H1 (cell line): ENCODE data around the gene ATCAY. TPM values are rescaled to one million over a fixed set of nuclear protein-coding genes. Genes with fewer than 3 reads are reported as not detected.

Source experiments
- HDAC2 ChIP-seq, 2 experiments: fragments of 300-600 bp in 1 of 2; sonication (generic) in 1 of 2; IDR thresholded peaks; 2 replicates each; pipeline ENCODE4 v1.6.1; 2011 to 2012; ENCODE audit warnings: low read depth in 2 of 2, low read length in 2 of 2, mild to moderate bottlenecking in 2 of 2, moderate library complexity in 2 of 2, borderline replicate concordance in 1 of 2, inconsistent platforms in 1 of 2
- RBBP5 ChIP-seq: IDR thresholded peaks from 2 replicates; pipeline ENCODE4 v1.7.1; 2012; ENCODE audit warnings: low read depth, mild to moderate bottlenecking, inconsistent platforms, low read length, moderate library complexity, borderline replicate concordance
- polyA plus RNA-seq, 7 experiments: library from polyadenylated mRNA; depleted of rRNA in 3 of 7; stranded (reverse) in 5 of 7; unstranded in 2 of 7; fragments of >200 nt in 5 of 7; fragments of 200-250 nt in 2 of 7; gene quantifications; 1 replicate in 5 of 7; 2 replicates in 1 of 7; 4 replicates in 1 of 7; pipeline versions ENCODE4 v1.2.1 to v1.2.3, GENCODE V29; 2011 to 2013; ENCODE audit warnings: missing spikeins in 2 of 7, mixed read lengths in 2 of 7
- total RNA-seq: library from RNA; stranded (reverse); fragmentation: NEBNext Ultra II Directional; extraction: Animal tissue kit (Norgen Biotek cat#: 25700); gene quantifications from 2 replicates; pipeline ENCODE4 v1.2.1, GENCODE V29; 2021

Gene ATCAY
- total and polyA plus RNA-seq, 2 of the 8 experiments (the other 6 are each of a cell fraction or from before 2014, with no cell fraction given) = 24.4 to 33.8 TPM

DNA sequence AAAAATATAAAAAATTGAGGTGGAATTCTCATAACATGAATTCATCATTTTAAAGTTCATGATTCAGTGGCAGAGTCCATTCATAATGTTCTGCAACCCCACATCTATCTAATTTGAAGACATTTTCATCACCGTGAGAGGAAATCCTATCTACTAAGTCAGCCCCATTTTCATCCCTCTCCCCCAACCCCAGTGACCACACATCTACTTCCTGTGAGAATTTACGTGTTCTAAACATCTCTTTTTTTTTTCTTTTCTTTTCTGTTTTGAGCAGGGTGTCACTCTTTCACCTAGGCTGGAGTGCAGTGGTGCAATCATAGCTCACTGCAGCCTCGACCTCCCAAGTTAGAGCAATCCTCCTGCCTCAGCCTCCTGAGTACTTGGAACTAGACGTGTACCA is 17.5 kb downstream of the ATCAY start (continued):
- TF ChIP-seq RBBP5 (no peak), HDAC2 (IDR thresholded peaks at IDR 0.05; ENCODE audit: borderline replicate concordance in 1 of 2, low read depth in 2 of 2, low read length in 2 of 2) (no peak)
